ENCODE measurements around the gene TIMP4. TPM values are rescaled to one million over a fixed set of nuclear protein-coding genes. Genes with fewer than 3 reads are reported as not detected.

Gene TIMP4
- total RNA-seq, 4 donors from 2014 or later: 3.7 to 22.3 (median 5.0) TPM

GRCh38 chr3:12139111-12139511 lies 19.6 kb downstream of the TIMP4 start:
- Histone ChIP-seq H3K36me3 (no peaks in the 10 kb centered on the region), H3K27ac (no peak overlapping the region)

GRCh38 chr3:12138044-12138443 lies 20.7 kb downstream of the TIMP4 start:
- no peak overlapping the region for H3K27ac ChIP-seq
- H3K4me1 ChIP-seq: peaks cover 0 to 14% (median 0%) of the 10 kb centered on the region in 4 donors
- H3K36me3 ChIP-seq: no peaks in the 10 kb centered on the region
- H3K9me3 ChIP-seq: no peaks in the 10 kb centered on the region
- DNase-seq: peak in 1 of 3 donors; percentile 62
- H3K4me3 ChIP-seq: no peak overlapping the region
- peak in 3 of 6 experiments; percentile 51 to 56 (median 53) for TF ChIP-seq CTCF (IDR thresholded peaks at IDR 0.05)
- no peak for TF ChIP-seq POLR2A (IDR thresholded peaks at IDR 0.05)
- H3K27me3 ChIP-seq: no peaks in the 10 kb centered on the region

More at GRCh38 chr3:12139111-12139511, 19.6 kb downstream of the TIMP4 start:
- TF ChIP-seq POLR2A (IDR thresholded peaks at IDR 0.05): no peak
- peak in 4 of 6 experiments; percentile 17 to 57 (median 53) for TF ChIP-seq CTCF (IDR thresholded peaks at IDR 0.05)
- no peaks in the 10 kb centered on the region for H3K9me3 ChIP-seq
- peaks cover 0 to 14% (median 0%) of the 10 kb centered on the region in 4 donors for H3K4me1 ChIP-seq
- H3K27me3 ChIP-seq: no peaks in the 10 kb centered on the region
- DNase-seq: no peak
- H3K4me3 ChIP-seq: no peak overlapping the region

GRCh38 chr3:12136371-12136770 lies 22.3 kb downstream of the TIMP4 start:
- H3K27me3 ChIP-seq: no peaks in the 10 kb centered on the region
- no peaks in the 10 kb centered on the region for H3K36me3 ChIP-seq
- H3K4me3 ChIP-seq: no peak overlapping the region
- no peak overlapping the region for H3K27ac ChIP-seq
- H3K4me1 ChIP-seq: peaks cover 0 to 14% (median 0%) of the 10 kb centered on the region in 4 donors
- TF ChIP-seq POLR2A (IDR thresholded peaks at IDR 0.05) (no peak), CTCF (IDR thresholded peaks at IDR 0.05) (no peak)
- H3K9me3 ChIP-seq: no peaks in the 10 kb centered on the region
- DNase-seq: no peak

GRCh38 chr3:12135029-12135657 lies 23.6 kb downstream of the TIMP4 start:
- H3K9me3 ChIP-seq: no peaks in the 10 kb centered on the region
- DNase-seq: peak; percentile 44 to 85 (median 84)

GRCh38 chr3:12132881-12133280 lies 25.8 kb downstream of the TIMP4 start:
- no peaks in the 10 kb centered on the region for H3K36me3 ChIP-seq
- no peak overlapping the region for H3K27ac ChIP-seq
- H3K27me3 ChIP-seq: no peaks in the 10 kb centered on the region
- H3K4me3 ChIP-seq: no peak overlapping the region
- H3K9me3 ChIP-seq: no peaks in the 10 kb centered on the region
- peaks cover 0 to 2% (median 0%) of the 10 kb centered on the region in 4 donors for H3K4me1 ChIP-seq
- no peak for DNase-seq
- no peak for TF ChIP-seq POLR2A (IDR thresholded peaks at IDR 0.05)
- TF ChIP-seq CTCF (IDR thresholded peaks at IDR 0.05): no peak

More at GRCh38 chr3:12135029-12135657, 23.6 kb downstream of the TIMP4 start:
- H3K4me3 ChIP-seq: no peak overlapping the region
- TF ChIP-seq CTCF (IDR thresholded peaks at IDR 0.05) (peak; percentile 42 to 90 (median 80)), POLR2A (IDR thresholded peaks at IDR 0.05) (no peak)
- H3K4me1 ChIP-seq: peaks cover 0 to 14% (median 0%) of the 10 kb centered on the region in 4 donors
- no peaks in the 10 kb centered on the region for H3K36me3 ChIP-seq
- no peaks in the 10 kb centered on the region for H3K27me3 ChIP-seq
- H3K27ac ChIP-seq: no peak overlapping the region
